Measurements from ENCODE around the gene CTDP1.

DNA sequence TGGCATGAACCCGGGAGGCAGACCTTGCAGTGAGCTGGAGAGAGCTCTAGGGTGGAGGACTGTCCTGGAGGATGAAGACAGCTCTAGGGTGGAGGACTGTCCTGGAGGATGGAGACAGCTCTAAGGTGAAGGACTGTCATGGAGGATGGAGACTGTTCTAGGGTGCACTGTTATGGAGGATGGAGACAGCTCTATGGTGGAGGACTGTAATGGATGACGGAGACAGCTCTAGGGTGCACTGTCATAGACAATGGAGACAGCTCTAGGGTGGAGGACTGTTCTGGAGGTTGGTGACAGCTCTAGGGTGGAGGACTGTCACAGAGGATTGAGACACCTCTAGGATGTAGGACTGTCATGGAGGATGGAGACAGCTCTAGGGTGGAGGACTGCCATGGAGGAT, 97.1 kb downstream of the CTDP1 start:
- no peak for TF ChIP-seq CTCF (IDR thresholded peaks at IDR 0.05)
- TF ChIP-seq POLR2A (IDR thresholded peaks at IDR 0.05) = no peak

All from adrenal gland (tissue), 5 donors.